ENCODE data around the gene GALNT10. TPM values are rescaled to one million over a fixed set of nuclear protein-coding genes. Genes with fewer than 3 reads are reported as not detected.

GALNT10 gene
- total RNA-seq, 4 donors from 2014 or later: 35.9 to 59.4 (median 46.8) TPM

DNA sequence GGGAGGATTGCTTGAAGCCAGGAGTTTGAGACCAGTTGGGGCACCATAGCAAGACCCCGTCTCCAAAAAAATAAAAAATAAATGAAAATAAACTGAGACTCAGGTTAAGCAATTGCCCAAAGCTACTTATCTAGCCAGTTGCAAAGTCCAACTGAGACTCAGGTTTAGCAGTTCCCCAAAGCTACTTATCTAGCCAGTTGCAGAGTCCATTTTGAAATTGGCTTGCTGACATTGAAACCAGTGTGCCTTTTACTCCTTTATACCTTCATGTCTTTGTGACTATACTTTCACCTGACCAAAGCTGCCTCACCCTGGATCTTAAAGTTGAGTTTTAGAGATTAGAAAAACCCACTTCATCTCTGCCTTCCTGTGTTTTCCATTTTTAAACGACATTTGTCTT, 66.5 kb downstream of the GALNT10 start:
- no peak for DNase-seq
- Histone ChIP-seq H3K36me3 (no peaks in the 10 kb centered on the region), H3K4me1 (peaks cover 0 to 11% (median 0%) of the 10 kb centered on the region in 4 donors), H3K4me3 (no peak overlapping the region), H3K27me3 (no peaks in the 10 kb centered on the region), H3K9me3 (no peaks in the 10 kb centered on the region), H3K27ac (no peak overlapping the region)
- TF ChIP-seq POLR2A (IDR thresholded peaks at IDR 0.05): no peak
- TF ChIP-seq, protein P1, sequence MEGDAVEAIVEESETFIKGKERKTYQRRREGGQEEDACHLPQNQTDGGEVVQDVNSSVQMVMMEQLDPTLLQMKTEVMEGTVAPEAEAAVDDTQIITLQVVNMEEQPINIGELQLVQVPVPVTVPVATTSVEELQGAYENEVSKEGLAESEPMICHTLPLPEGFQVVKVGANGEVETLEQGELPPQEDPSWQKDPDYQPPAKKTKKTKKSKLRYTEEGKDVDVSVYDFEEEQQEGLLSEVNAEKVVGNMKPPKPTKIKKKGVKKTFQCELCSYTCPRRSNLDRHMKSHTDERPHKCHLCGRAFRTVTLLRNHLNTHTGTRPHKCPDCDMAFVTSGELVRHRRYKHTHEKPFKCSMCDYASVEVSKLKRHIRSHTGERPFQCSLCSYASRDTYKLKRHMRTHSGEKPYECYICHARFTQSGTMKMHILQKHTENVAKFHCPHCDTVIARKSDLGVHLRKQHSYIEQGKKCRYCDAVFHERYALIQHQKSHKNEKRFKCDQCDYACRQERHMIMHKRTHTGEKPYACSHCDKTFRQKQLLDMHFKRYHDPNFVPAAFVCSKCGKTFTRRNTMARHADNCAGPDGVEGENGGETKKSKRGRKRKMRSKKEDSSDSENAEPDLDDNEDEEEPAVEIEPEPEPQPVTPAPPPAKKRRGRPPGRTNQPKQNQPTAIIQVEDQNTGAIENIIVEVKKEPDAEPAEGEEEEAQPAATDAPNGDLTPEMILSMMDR (IDR thresholded peaks at IDR 0.05): no peak

DNA sequence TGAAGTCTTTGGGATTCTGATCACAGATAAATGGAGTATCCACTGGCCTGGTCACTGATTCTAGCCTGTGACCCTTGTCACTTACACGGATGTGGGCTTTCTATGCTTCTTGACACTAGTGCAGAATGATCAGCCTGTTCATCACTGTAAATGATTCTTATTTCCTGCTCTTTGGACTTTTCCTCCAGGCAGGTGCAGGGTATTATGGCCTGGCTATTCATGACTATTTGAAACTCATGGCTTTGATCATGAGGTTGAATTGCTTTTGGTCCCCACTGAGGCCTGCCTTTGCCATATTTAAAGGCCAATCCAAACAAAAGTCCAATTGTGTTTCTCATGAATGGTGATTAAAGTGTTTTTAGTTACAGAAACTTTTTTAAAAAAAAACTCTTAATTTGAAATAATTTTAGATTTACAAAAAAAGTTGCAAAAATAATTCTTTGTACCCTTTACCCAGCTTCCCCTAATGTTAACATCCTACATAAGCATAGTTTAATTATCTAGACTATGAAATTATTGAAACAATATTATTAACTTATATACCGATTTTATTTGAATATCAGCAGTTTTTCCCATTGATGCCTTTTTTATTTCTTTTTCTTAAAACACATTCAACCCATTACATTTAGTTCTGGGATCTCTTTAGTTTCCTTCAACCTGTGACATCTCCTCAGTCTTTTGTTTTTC, 68.1 kb downstream of the GALNT10 start:
- Histone ChIP-seq H3K4me3 (no peak overlapping the region), H3K36me3 (no peaks in the 10 kb centered on the region), H3K9me3 (no peaks in the 10 kb centered on the region), H3K4me1 (peaks cover 0 to 11% (median 0%) of the 10 kb centered on the region in 4 donors), H3K27me3 (no peaks in the 10 kb centered on the region), H3K27ac (peak overlapping the region in 1 of 4 donors; percentile 25)
- DNase-seq: no peak
- TF ChIP-seq POLR2A (IDR thresholded peaks at IDR 0.05): no peak

DNA sequence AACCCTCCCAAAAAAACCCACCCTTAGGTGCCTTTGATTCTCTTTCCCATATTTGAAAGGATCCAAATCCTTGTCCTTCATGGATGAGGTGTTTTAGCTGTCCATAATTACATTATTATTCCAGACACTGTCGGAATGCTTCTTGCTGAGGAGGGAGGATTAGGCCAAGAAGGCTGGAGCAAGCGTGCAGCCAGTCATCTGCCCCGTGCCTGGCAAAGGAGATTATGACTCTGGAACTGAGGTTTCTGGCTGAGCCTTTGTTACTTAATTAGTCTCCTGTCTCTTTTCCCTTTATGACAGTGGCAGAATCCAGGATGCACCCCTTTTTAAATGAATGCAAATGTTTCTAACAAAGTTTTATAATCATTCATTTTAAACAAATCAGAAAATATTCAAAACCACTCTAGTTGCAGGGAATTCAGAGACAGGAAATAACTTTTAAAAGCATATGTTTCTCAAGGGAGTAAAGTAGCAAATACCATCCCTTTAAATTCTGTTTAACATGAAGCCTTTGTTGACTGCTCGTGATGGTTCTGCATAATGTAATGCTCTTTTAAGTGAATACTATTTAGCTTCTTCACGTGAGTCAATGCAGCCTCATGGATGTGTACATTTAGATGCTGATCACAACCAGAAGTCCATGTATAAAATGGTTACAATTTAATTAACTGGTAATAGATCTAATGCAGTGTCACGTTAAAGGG, 69.8 kb downstream of the GALNT10 start:
- no peak for TF ChIP-seq POLR2A (IDR thresholded peaks at IDR 0.05)
- TF ChIP-seq, protein P1 (IDR thresholded peaks at IDR 0.05): no peak
- no peak overlapping the region for H3K27ac ChIP-seq

GRCh38 chr5:154262342-154262741, 71.8 kb downstream of the GALNT10 start:
- Histone ChIP-seq H3K4me1 (peaks cover 0 to 11% (median 0%) of the 10 kb centered on the region in 4 donors), H3K4me3 (no peak overlapping the region), H3K27ac (no peak overlapping the region), H3K9me3 (no peaks in the 10 kb centered on the region), H3K27me3 (no peaks in the 10 kb centered on the region), H3K36me3 (no peaks in the 10 kb centered on the region)
- DNase-seq: no peak
- TF ChIP-seq, protein P1 (IDR thresholded peaks at IDR 0.05): no peak
- TF ChIP-seq POLR2A (IDR thresholded peaks at IDR 0.05): no peak

More for the DNA sequence above, 69.8 kb downstream of the GALNT10 start:
- Histone ChIP-seq H3K36me3 (no peaks in the 10 kb centered on the region), H3K9me3 (no peaks in the 10 kb centered on the region), H3K4me1 (peaks cover 0 to 11% (median 0%) of the 10 kb centered on the region in 4 donors), H3K27me3 (no peaks in the 10 kb centered on the region), H3K4me3 (no peak overlapping the region)
- no peak for DNase-seq

- H3K4me1 ChIP-seq: peaks cover 0 to 4% (median 0%) of the 10 kb centered on the region in 4 donors
- no peaks in the 10 kb centered on the region for H3K27me3 ChIP-seq
- no peak overlapping the region for H3K27ac ChIP-seq
- TF ChIP-seq, protein P1 (IDR thresholded peaks at IDR 0.05): no peak
- no peak for TF ChIP-seq POLR2A (IDR thresholded peaks at IDR 0.05)
- H3K4me3 ChIP-seq: no peak overlapping the region
- no peak for DNase-seq
- no peaks in the 10 kb centered on the region for H3K36me3 ChIP-seq
- no peaks in the 10 kb centered on the region for H3K9me3 ChIP-seq
Observed at GRCh38 chr5:154264549-154265196, 74.1 kb downstream of the GALNT10 start.
